HG02973 (cell line): Measurements from ENCODE around the gene PADI3.

Source experiments
- ATAC-seq: cut with Tn5 transposase; IDR thresholded peaks from one replicate; pipeline ENCODE4 v1.9.1; 2021; ENCODE audit warnings: moderate library complexity; ENCODE audit not compliant: unreplicated experiment

The PADI3 gene, protein sequence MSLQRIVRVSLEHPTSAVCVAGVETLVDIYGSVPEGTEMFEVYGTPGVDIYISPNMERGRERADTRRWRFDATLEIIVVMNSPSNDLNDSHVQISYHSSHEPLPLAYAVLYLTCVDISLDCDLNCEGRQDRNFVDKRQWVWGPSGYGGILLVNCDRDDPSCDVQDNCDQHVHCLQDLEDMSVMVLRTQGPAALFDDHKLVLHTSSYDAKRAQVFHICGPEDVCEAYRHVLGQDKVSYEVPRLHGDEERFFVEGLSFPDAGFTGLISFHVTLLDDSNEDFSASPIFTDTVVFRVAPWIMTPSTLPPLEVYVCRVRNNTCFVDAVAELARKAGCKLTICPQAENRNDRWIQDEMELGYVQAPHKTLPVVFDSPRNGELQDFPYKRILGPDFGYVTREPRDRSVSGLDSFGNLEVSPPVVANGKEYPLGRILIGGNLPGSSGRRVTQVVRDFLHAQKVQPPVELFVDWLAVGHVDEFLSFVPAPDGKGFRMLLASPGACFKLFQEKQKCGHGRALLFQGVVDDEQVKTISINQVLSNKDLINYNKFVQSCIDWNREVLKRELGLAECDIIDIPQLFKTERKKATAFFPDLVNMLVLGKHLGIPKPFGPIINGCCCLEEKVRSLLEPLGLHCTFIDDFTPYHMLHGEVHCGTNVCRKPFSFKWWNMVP

DNA sequence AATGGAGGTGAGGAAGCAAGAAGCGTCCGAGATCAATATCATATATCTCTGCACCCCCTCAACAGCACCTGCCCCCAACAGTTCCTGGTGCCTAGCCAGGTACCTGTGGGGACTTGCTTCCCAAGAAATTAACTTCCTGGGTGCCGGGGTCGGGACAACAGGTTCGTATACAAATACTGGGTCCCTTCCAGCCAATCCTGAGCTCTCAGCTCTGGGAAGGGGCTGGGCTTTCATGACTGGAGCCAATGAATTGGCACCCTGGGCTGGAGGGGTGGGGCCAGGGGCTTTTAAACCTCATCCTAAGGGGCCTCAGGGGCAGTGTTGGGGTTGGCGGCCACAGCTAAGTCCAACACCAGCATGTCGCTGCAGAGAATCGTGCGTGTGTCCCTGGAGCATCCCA lies at the start of gene PADI3:
Gene PADI3, plus strand, starts transcription at position 318 of the 400 bp plus-strand sequence. Its CDS starts 40 bp downstream, at position 358.
- no peak for ATAC-seq

DNA sequence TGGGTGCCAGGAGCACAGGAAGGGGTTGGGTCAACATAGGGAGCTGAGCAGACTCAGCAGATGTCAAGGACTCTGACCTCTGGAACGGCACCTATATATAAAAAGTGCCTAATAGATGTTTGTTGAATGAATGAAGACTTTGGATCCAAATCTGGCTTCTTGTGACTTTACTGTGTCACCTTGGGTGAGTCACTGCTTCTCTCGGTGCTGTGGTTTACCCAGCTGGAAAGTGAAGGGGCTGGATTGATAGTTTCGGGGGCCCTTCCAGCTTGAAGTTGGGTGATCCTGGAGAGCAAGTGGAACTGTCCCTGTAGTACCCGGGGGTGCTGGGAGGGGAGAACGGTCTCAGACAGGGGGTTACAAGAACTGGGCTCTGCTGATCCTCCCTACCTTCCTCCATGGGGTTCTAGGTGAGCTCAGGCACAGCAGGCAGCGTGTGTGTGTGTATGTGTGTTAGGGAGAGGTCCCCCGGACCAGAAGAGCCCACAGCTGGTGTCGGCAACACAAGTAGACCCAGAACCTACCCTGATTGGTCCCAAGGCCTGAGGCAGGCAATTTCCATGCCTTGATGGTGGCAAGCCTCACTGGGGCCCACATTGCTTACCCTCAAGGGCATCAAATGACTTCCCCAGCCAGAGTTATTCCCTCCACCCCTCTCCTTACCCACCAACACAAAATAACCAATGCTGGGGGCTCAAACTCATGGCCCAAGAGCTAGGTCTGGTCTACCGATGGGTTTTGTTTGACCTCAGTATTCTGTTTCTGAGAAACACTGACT lies 49.4 kb upstream of the PADI3 start:
- ATAC-seq: no peak

DNA sequence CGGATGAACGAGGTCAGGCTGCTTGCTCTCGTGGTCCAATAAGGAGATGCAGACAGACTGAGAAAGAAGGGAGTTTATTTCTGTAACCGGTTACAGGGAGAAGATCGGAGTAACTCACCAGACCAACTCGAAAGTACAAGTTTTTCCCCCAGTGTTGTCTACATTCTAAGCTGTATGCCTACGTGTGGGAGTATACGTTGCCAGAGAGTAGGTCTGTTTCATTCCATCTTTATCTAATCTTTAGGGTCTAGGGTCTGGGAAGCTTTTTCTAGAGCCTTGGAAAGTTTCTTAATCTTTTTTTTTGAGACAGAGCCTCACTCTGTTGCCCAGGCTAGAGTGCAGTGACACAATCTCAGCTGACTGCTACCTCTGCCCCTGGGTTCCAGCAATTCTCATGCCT lies 48.7 kb upstream of the PADI3 start:
- ATAC-seq: no peak

DNA sequence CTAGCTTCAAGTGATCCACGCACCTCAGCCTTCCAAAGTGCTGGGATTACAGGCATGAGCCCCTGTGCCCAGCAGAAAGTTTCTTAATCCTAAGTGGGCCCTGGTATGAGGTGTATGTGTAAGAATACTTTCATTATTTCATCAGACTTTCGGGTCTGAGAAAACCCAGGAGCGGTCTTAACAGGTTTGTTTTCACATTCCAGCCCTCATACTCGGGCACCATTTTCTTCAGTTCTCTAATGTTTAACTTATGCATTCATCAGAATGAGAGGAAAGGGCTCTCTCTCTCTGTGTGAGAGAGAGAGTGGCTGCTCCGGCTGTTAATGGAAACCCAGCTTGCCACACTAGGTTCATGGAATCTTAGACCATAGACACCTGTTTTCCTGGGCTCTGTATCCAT lies 48.1 kb upstream of the PADI3 start:
- ATAC-seq: no peak

DNA sequence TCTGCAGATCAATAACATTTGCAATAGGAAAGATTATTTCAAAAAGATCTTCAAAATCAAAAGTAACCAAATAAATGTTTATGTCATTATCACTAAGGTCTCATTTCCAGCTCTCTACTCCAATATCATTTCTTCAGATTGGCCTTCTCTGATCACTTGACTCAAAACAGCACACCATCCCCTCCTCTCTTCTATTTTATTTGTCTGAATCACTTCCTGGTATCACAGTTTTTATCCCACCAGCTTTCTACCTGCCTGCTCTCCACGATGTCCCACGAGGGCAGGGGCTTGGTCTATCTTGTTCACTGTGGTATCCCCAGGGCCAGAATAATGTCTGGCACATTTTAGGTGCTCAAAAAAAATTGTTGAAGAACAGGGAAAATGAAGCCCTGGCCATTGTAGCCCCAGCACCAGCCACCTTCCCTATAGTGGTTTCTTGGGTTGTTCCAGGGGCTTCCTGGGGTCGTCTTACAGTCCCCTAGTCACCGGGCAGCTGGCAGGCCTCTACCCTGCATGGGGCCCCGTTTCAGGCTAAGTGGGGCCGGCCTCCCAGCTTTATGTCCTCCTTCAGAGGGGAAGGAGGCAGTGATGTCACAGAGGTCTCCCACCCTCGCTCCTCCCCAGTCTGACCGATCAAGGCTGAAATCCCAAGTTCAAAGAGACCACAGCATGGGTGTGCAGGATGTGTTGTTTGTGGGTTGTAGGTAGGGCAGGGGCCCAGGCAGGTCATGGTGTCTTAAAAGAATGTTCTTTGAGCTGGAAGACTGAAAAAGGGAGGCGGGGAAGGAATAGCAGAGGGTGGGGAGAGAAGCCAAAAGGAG lies 47.5 kb upstream of the PADI3 start:
- ATAC-seq: no peak

DNA sequence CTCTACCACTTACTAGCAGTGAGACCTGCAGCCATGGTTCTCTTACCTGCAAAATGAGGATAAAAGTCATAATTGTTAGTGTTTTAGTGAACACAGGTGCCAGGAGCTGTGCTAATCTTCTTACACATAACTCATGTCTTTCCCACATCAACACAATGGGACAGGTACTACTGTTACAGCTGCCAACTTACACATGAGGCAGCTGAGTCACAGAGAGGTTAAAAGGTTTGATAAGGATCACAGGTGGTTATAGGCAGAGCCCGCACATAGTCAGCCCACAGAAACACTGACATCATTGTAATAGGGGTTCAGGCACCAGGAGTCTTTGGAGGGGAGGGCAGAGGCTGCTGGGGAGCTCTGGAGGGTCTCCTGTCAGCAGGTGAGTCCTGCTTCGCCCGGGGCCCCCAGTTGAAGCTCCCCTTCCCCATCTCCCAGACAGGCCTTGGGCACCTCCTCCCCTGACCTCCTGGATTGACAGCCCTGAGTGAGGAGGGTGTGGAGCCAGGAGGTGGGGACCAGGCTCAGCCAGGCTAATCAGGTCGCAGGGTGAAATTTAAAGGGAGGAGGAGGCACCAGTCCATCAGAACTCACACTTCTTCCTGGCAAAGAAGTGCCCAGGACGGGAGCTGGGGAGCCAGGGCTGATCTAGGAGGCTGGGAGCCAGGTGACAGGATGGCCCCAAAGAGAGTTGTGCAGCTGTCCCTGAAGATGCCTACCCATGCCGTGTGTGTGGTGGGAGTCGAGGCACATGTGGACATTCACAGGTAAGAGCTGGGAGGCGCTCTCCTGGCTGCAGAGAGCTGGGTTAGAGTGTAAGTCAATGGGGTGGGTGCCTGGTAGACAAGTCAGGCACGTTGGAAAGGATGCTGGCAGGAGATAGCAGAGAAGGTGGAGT lies 44.1 kb upstream of the PADI3 start, which contains the start of gene PADI1:
Gene PADI1, plus strand, starts transcription at position 583 of the 895 bp plus-strand sequence. Its CDS starts 90 bp downstream, at position 673.
- ATAC-seq: no peak

DNA sequence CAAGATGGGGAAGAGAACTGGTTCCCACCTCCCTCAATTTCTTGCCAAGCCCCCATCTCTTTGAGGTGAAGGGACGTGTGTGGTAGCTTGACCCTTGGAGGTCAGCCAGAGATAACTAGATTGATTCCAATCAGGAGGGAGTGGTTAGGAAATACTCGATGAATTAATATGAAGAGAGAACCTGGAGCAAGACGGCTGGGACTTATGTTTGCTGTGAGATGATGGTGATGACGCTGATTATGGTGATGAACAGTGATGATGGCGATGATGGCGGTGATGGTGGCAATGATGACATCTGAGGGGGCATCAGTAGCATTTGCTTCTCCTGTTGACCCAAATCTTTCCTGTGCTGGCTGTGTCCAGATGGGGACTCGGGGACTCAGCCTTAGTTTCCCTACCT lies 43.2 kb upstream of the PADI3 start:
- ATAC-seq: no peak

DNA sequence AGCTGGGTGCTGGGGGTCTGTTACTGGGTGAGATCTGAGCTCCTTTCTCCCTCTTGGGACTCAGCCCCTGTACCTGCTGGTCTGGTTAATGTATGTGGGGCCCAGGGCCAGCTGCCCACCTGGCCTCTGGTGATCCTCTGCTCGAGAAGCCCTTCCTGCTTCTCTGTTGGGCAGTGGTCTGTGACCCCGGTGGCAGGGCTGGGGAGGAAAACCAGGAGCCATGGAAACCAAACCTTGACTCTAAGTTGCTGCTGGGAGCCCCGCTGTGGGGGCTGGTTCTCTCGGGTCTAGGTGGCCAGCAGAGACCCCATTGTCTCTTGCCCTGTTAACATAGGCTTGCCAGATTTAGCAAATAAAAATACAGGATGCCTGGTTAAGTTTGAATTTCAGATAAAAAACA lies 42.7 kb upstream of the PADI3 start:
- ATAC-seq: no peak

DNA sequence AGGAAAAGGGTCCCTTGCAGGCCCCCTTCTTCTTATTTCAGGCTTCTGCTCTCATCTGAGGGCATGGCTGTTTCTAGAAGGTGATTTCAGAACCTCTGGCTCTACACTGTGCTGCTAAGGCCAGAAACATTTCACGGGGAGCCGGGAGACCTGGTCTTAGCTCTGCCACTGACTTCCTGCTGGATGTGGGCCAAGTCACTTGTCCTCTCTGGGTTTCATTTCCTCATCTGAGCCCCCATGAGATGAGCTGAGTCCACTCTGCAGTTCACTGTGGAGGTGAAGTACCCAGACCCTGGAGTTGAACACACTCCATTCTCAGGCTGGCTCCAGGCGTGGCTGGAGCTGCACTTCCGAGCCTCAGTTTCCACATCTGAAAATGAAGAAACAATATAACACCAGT lies 41.9 kb upstream of the PADI3 start:
- no peak for ATAC-seq

DNA sequence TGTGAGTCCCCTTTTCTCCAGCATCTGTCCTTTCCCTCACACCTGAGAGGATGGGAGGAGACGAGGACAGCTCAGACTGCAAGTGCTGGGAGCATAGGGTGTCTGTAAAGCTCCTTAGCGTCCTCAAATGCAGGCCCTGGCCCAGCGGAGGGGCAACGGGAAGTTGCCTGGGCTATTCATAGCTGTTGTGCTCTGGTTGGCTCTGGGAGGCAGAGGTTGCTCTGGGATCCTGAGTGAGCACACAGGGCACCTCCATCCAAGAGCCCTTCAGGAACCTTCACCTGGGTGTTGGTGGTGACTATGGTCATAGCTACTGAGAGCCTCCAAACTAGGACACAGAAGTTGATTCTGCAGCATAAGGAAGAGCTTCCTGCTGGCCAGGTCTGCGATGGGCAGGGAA lies 41.4 kb upstream of the PADI3 start:
- ATAC-seq: no peak

DNA sequence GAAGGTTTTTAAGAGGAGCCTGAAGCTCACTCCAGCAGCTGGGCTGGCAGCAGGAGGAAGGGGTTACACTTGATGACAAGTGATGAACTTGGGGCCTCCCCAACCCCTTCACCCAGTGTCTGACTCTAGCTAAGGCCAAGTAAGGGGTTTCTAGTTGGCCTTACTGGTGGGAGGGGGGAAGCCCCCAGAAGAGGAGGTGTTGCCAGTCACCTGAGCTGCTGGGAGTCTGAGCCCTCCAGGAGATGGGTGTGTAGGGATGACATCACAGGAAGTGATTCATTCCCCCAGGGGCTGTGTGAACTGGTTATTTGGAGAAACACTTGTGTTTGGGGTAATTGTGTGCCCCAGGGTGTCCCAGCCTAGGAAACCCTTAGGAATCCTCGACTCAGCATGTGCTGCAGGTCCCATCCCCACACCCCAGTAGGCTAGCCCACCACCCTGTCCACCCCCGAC lies 40.9 kb upstream of the PADI3 start:
- peak; percentile 69 for ATAC-seq

DNA sequence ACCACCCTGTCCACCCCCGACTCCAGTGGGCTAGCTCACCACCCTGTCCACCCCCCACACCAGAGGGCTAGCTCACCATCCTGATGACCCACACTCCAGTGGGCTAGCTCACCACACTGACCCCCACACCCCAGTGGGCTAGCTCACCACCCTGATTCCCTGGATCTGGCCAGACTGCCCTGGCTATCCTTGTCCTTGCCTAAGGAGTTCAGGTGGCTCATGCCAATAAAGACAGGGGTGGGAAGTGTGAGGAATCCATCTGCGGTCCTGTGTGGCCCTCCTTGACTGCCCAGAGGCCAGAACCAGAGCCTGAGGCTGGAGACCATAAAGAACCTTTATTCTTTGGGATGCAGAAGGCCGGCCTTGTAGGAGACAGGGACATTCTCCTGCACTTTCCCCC lies 40.4 kb upstream of the PADI3 start:
- no peak for ATAC-seq

DNA sequence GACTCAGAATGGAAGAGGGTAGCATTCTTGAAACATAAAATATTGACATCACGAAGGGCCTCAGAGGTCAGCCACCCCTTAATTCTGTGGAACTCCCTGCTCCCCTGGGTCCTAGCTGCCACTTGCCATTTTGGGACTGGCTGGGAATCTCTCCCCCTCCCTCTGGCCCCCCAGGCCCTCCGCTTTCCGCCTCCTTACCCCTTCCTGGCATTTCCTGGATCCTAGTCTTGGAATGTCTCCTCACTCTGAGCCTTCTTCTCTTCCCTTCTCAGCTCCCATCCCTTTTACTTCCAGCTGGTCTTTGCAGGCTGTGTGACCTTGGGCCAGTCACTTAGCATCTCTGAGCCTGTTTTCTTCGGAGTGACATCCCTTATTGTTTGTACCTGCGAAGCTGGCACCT lies 39.5 kb upstream of the PADI3 start:
- no peak for ATAC-seq

DNA sequence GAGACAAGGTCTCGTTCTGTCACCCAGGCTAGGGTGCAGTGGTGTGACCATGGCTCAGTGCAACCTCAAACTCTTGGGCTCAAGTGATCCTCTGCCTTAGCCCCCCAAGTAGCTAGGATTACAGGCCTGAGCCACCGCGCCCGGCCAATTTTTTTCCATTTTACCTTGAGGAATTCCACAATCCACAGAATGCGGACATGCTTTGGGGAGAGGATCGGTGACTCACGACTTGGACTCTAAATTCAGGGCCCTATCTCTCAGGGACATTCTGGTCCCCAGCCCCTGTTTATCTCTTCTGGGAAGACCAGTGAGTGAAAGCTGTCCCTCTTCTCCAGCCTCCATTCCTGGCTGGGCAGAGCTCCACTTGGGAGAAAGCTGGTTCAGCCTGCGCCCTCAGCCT lies 38.7 kb upstream of the PADI3 start:
- no peak for ATAC-seq

DNA sequence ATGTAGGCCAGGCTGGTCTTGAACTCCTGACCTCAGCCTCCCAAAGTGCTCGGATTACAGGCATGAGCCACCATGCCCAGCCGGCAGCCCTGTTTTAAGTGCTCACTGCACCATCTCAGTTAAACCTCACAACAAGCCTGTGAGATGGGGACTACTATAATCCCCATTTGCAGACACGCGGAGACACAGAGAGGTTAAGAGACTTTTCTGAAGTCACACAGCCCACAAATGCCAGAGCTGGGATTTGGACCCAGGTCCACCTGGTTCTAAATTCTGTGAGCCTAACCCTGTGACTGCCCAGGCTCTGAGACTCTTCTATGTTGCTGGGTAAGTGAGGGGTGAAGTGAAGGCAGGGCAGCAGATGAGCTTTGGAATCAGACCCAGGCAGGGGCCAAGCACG lies 37.5 kb upstream of the PADI3 start:
- ATAC-seq: no peak

DNA sequence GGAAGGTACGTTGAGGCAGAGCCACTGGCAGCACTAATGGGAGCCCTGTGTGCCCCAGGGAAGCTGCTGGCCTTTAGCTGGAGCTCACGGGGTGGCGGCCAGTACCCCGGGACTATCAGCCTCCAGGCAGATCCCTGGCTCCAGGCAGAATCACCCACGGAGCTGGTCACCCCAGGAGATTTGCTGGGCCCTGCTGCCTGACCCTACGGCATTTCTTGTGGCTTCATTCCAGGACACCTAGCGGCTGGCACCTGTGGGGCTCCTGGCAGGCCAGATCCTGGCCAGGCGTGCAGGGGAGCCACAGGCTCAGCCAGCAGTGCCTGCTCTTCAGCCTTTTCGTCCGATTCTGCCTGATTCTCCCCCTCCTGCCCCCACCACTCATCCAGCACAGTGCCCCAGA lies 36.9 kb upstream of the PADI3 start:
- ATAC-seq: no peak

DNA sequence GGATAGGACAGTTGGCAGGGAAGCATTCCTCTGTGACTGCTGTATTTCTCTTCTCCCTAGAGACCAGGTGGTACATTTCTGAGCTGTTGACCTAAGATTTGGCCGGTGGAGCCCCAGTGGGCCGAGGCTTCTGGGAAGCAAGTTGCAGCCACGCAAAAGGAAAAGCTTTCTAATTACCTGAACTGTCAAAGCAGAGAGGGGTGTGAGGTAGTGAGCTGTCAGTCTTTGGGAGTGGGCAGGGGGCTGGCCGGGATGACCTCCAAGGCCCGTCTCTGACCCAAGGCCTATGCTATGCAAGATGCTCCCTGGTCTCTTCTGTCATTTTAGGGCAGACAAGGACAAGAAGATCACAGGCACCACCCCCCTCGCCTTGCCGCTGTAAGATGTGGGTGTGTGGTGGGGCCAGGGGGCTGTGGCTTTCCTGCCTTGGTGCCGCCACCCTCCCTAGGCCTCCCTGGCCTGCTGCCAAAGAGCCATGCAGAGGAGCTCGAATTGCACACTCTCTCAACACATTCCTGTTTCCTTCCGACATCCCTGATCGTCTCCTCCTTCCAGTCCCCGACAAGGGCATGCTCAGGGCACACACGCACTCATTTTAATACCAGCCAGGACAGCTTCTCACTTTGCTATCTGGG lies 36.3 kb upstream of the PADI3 start:
- ATAC-seq: no peak

DNA sequence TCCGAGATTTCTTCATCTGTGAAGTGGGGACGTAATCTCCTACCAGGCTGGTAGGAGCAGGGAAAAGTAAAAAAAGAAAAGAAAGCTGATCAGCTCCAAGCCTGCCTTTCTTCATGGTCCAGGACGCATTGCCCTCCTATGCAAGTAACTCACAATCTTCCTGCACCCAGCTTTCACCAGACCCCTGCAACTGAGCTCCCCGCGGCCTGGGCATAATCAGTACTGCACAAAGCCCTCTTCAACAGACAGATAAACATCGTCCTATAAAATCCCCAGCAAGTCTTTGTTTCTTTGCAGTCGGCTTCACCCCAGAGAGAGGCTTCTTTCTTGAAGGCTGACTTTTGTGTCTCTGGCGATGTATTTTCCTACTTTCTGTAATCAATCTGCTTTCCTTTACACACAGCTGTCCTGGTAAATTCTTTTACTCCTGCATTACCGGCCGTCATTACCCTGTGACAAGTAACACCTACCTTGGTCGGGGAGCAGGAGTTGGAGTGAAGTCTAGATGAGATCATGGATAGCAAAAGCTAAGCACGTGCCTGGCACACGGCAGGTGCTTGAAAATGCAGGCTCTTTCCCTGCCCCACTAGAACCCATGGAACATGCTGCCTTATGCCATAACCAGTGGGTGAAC lies 35.6 kb upstream of the PADI3 start:
- no peak for ATAC-seq

DNA sequence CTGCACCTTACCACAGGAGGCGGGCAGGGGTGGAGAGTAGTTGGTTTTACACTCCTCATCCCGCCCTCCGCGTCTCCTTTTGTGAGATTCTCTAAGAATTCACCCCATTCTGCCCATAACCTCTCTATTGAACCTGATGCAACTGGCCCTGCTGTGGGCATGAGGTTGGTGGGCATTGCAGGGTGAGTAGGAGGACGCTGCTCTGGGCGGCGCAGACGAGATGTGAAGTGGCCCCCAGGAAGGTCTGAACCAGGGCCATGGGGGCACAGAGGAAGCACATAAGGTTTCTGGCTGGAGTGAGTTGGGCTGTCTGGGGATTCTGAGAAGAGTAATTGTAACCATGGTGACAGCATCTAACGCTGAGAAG lies 35.1 kb upstream of the PADI3 start:
- no peak for ATAC-seq
